IMR-90 (cell line): ENCODE measurements around the gene ARAP1.

ENCODE experiments used
- MAFK ChIP-seq: IDR thresholded peaks from 2 replicates; pipeline ENCODE4 v1.6.1; 2012; ENCODE audit warnings: low read depth, low read length, improper control_type of control experiment
- POLR2A ChIP-seq: IDR thresholded peaks from 2 replicates; pipeline ENCODE4 v1.6.1; 2012; ENCODE audit warnings: mild to moderate bottlenecking, low read depth, low read length
- TF ChIP-seq, protein P1 (sequence below): conservative IDR thresholded peaks from 2 replicates; pipeline ENCODE4 v1.5.1; 2012; ENCODE audit warnings: mild to moderate bottlenecking, low read depth, low read length, improper control_type of control experiment
- TF ChIP-seq, protein P2 (sequence below): fragments of 150-350 bp; IDR thresholded peaks from 2 replicates; pipeline ENCODE4 v1.6.1; 2016; ENCODE audit warnings: low read depth, mild to moderate bottlenecking, low read length, moderate library complexity, borderline replicate concordance
- TF ChIP-seq, protein P3 (sequence below): fragments of 150-350 bp; IDR thresholded peaks from 2 replicates; pipeline ENCODE4 v1.6.1; 2017; ENCODE audit warnings: mild to moderate bottlenecking, antibody characterized with exemption, low read length, low read depth

DNA sequence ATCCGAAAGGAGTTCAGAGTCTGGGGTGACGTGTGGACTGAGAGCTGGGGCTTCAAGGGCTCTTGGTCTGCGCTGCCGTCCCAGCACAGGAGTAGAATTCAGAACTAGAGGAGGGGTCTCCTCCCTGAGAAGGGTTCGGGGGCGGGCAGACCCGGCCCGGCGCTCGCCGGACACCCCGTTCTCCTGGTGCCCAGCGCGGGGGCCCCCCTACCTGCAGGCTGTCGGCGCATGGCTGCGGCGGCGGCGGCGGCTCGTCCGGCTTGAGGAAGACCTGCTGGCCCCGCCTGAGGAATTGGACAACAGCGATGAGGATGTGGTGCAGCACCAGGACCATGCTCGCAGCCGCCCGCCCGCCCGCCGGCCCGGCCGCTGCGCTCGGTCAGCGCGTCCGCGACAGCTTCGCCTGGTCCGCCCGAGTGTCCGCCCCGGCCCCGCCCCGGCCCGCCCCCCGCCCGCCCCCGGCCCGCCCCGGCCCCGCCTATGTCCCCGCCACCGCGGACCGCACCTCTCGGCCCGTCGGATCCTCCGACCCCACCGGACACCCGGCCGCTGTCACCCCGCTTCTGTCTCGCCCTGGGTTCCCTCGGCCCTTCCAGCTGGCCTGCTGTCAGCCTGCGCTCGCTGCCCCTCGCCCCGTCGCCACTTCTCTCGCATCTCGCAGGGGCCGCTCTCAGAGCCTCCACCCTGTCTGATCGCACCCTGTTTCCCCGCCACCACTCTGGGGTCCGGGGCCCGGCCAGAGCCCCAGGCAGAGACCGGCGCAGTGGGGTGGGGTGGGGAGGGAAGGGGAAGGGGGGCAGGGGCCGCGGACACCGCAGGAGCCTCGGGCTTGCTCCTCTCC lies 109.9 kb downstream of the ARAP1 start:
- no peak for TF ChIP-seq POLR2A
- TF ChIP-seq, protein P1, sequence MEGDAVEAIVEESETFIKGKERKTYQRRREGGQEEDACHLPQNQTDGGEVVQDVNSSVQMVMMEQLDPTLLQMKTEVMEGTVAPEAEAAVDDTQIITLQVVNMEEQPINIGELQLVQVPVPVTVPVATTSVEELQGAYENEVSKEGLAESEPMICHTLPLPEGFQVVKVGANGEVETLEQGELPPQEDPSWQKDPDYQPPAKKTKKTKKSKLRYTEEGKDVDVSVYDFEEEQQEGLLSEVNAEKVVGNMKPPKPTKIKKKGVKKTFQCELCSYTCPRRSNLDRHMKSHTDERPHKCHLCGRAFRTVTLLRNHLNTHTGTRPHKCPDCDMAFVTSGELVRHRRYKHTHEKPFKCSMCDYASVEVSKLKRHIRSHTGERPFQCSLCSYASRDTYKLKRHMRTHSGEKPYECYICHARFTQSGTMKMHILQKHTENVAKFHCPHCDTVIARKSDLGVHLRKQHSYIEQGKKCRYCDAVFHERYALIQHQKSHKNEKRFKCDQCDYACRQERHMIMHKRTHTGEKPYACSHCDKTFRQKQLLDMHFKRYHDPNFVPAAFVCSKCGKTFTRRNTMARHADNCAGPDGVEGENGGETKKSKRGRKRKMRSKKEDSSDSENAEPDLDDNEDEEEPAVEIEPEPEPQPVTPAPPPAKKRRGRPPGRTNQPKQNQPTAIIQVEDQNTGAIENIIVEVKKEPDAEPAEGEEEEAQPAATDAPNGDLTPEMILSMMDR, result no peak
- TF ChIP-seq, protein P2, sequence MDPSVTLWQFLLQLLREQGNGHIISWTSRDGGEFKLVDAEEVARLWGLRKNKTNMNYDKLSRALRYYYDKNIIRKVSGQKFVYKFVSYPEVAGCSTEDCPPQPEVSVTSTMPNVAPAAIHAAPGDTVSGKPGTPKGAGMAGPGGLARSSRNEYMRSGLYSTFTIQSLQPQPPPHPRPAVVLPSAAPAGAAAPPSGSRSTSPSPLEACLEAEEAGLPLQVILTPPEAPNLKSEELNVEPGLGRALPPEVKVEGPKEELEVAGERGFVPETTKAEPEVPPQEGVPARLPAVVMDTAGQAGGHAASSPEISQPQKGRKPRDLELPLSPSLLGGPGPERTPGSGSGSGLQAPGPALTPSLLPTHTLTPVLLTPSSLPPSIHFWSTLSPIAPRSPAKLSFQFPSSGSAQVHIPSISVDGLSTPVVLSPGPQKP, result no peak
- TF ChIP-seq MAFK, result no peak
- TF ChIP-seq, protein P3, sequence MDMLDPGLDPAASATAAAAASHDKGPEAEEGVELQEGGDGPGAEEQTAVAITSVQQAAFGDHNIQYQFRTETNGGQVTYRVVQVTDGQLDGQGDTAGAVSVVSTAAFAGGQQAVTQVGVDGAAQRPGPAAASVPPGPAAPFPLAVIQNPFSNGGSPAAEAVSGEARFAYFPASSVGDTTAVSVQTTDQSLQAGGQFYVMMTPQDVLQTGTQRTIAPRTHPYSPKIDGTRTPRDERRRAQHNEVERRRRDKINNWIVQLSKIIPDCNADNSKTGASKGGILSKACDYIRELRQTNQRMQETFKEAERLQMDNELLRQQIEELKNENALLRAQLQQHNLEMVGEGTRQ, result no peak
